Brain microvascular endothelial cell (primary cell): ENCODE measurements around the gene NTM.

Source experiments
- DNase-seq: peaks from one replicate; pipeline ENCODE4 v3.0.0-alpha.2; 2020
- H3K27ac ChIP-seq: fragments of 250-450 bp; sonication (Bioruptor Pico); 2 replicates; pipeline ENCODE4 v1.5.1; 2020; ENCODE audit warnings: mild to moderate bottlenecking, moderate library complexity
- H3K27me3 ChIP-seq: fragments of 250-450 bp; sonication (Bioruptor Pico); replicated peaks from 2 replicates; pipeline ENCODE4 v1.5.1; 2020; ENCODE audit warnings: mild to moderate bottlenecking
- H3K36me3 ChIP-seq: fragments of 250-450 bp; sonication (Bioruptor Pico); replicated peaks from 2 replicates; pipeline ENCODE4 v1.5.1; 2020; ENCODE audit warnings: mild to moderate bottlenecking
- H3K4me3 ChIP-seq: 2 replicates; pipeline ENCODE4 v1.5.1; 2011; ENCODE audit warnings: low read depth, mild to moderate bottlenecking, control low read depth, low read length, moderate library complexity
- CTCF ChIP-seq: IDR thresholded peaks from 2 replicates; pipeline ENCODE4 v1.5.1; 2011; ENCODE audit warnings: low read depth, mild to moderate bottlenecking, moderate library complexity, low read length, control low read depth, inconsistent platforms; ENCODE audit errors: missing control alignments
- in situ Hi-C: cut with HindIII; loops from 2 replicates; pipeline ENCODE4 v1.10.0; 2017; ENCODE audit warnings: low sequenced_read_pairs, low pct_ligation_motif_present

The NTM gene

DNA sequence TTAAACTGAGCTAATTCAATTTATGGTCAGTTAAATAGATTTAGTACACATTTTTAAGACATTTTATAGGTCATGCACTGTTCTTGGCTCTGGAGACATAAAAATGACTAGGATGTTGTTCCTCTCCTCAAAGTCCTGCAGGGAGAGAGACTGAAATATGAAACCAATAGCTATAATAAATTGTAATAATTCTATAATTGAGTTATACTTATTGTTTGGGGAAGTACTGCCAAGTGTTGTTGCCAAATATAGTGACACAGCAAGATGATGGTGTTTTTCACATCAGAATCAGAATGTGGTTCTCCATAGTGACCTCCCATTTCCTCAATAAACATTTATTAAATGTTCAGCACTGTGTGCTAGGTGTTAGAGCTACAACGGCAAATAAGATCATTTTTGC is 470.6 kb downstream of the NTM start:
- H3K27ac ChIP-seq = no peak overlapping the region
- DNase-seq = no peak
- no peak for TF ChIP-seq CTCF
- H3K36me3 ChIP-seq = no peaks in the 10 kb centered on the region
- H3K27me3 ChIP-seq = no peaks in the 10 kb centered on the region
- no peak overlapping the region for H3K4me3 ChIP-seq
- in situ Hi-C loops = no loop called here

GRCh38 chr11:131841925-131842635 is 471.7 kb downstream of the NTM start:
- no peak for DNase-seq
- Histone ChIP-seq H3K27me3 (no peaks in the 10 kb centered on the region), H3K27ac (no peak overlapping the region), H3K36me3 (no peaks in the 10 kb centered on the region), H3K4me3 (no peak overlapping the region)
- in situ Hi-C loops = no loop called here
- TF ChIP-seq CTCF = no peak

DNA sequence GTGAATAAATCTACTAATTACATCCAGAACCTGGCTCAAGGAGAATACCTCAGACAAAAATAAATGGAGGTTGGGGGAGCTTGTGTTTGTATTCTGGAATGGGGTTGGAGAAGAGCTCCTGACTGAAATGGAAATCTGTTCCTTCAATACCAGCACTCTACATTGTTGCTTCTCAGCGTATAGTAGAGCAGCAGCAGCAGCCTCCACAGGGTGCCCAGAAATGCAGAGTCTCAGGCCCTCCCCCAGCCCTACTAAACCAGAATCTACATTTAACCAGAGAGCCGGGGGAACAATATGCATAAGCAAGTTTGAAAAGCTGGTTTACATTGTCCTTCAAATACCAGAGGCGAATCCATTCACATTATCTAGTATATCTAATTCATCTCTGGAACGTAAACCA is 474.8 kb downstream of the NTM start:
- DNase-seq = no peak
- no peaks in the 10 kb centered on the region for H3K36me3 ChIP-seq
- H3K27ac ChIP-seq = no peak overlapping the region
- no peaks in the 10 kb centered on the region for H3K27me3 ChIP-seq
- H3K4me3 ChIP-seq = no peak overlapping the region
- no peak for TF ChIP-seq CTCF
- in situ Hi-C loops = no loop called here

DNA sequence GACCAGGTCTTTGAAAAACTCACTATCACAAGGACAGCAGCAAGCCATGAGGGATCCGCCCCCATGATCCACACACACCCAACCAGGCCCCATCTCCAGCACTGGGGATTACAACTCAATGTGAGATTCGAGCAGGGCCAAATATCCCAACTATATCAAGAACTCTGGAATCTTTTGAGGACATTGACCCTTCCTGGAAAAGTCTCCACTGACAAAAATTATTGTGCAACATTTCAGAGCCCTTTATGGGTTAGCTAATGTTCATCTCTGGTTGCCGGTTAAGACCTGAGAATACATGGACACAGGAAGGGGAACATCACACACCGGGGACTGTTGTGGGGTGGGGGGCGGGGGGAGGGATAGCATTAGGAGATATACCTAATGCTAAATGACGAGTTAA is 479.1 kb downstream of the NTM start:
- no peak for TF ChIP-seq CTCF
- no peak overlapping the region for H3K27ac ChIP-seq
- H3K4me3 ChIP-seq = no peak overlapping the region
- H3K36me3 ChIP-seq = no peaks in the 10 kb centered on the region
- in situ Hi-C loops = no loop called here
- no peak for DNase-seq
- no peaks in the 10 kb centered on the region for H3K27me3 ChIP-seq

- H3K27ac ChIP-seq = no peak overlapping the region
- TF ChIP-seq CTCF = no peak
- no peak overlapping the region for H3K4me3 ChIP-seq
- no peaks in the 10 kb centered on the region for H3K27me3 ChIP-seq
- no peak for DNase-seq
- in situ Hi-C loops = no loop called here
- H3K36me3 ChIP-seq = no peaks in the 10 kb centered on the region
These were observed 480.1 kb downstream of the NTM start for GRCh38 chr11:131850507-131850906.
